ENCODE data around the gene SYTL2.

GRCh38 chr11:85758026-85758425 is 52.9 kb downstream of the SYTL2 start:
- TF ChIP-seq CTCF (IDR thresholded peaks at IDR 0.05) = no peak
- no peak for TF ChIP-seq POLR2A (IDR thresholded peaks at IDR 0.05)
- TF ChIP-seq EP300 (IDR thresholded peaks at IDR 0.05; ENCODE audit: low read depth) = no peak
- no peak for TF ChIP-seq POLR2AphosphoS5 (IDR thresholded peaks at IDR 0.05)
